ENCODE results near the gene CPT1A. TPM values are rescaled to one million over a fixed set of nuclear protein-coding genes. Genes with fewer than 3 reads are reported as not detected.

The CPT1A gene
- polyA plus RNA-seq (2012; rRNA removed): 22.5 and 31.2 TPM in 2 replicates
- 20.9 and 27.0 TPM in 2 replicates for polyA plus RNA-seq (2012; cell fraction: cytosol; rRNA removed)
- 42.4 and 46.7 TPM in 2 replicates for polyA plus RNA-seq (2012; cell fraction: nucleus; rRNA removed)

DNA sequence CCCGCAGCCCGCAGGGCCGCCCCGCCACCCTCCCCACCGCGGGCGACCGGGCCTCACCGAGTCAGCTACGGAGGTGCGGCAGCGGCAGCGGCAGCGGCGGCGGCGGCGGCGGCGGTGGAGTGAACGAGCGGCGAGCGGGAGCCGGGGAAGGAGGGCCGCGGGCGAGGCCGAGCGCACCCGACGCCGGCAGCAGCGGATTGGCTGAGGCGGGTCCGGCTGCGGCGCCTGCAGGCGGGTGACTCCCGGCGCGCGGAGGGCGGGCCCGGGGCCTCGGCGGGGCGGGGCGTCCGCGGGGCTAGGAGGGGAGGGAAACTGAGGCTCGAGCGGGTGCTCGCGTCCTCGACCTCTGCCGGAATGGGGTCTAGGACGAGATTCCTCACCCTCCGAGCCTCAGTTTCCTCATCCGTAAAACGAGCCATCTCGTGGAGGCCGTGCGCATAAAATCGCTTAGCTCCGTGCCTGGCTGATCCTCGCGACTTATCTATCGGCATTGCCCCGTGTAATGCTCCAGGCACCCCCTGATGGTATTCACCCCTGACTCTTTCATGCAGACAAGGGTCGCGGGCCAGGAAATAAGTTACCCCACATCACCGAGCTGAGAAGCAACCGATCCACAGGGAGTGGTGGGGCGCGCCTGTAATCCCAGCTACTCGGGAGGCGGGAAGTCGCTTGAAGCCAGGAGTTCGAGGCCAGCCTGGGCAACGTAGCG, at the start of gene CPT1A:
Gene CPT1A (minus strand): TSS at position 199 of the 709 bp plus-strand sequence. CDS start 26,442 bp downstream, outside the sequence.
- CTCF ChIA-PET: interaction anchor here (0.9 to 2.4 kb wide), 3 partner anchors 14 to 49 kb away, joined by 3 to 12 read pairs (median 3); no protein-coding TSS in a partner anchor
- 42% methylated on average over 25 of the region's 82 CpGs for WGBS (ENCODE audit: low lambda C conversion rate)

GRCh38 chr11:68890490-68891231, 48.9 kb upstream of the CPT1A start:
- Histone ChIP-seq H3K4me3 (ENCODE audit: low read depth in 2 of 2, low read length in 1 of 2) (peak overlapping the region in 1 of 2 experiments; percentile 19; a peak in 2 of 4 replicates), H3K9me2 (no peaks in the 10 kb centered on the region), H4K20me1 (ENCODE audit: insufficient read depth) (peaks cover 18% of the 10 kb centered on the region), H3K36me3 (replicated peaks in 1 of 2; ENCODE audit: control insufficient read depth in 1 of 2, insufficient read depth in 2 of 2, low read length in 1 of 2) (peaks cover 18 to 20% of the 10 kb centered on the region in 2 experiments), H3K4me2 (peak overlapping the region; percentile 73), H3K27me3 (ENCODE audit: insufficient read depth) (no peaks in the 10 kb centered on the region), H3K27ac (ENCODE audit: low read depth in 2 of 2, low read length in 1 of 2) (peak overlapping the region; percentile 83 to 90), H3K9me3 (no peaks in the 10 kb centered on the region), H3F3A (replicated peaks; ENCODE audit: insufficient read depth) (peaks cover 17% of the 10 kb centered on the region), H3K79me2 (ENCODE audit: insufficient read depth) (no peaks in the 10 kb centered on the region), H2AFZ (ENCODE audit: low read depth) (no peak overlapping the region), H3K9ac (no peak overlapping the region), H3K4me1 (ENCODE audit: control insufficient read depth in 1 of 2, insufficient read depth in 2 of 2, low read depth in 1 of 2, low read length in 1 of 2) (peaks cover 25 to 33% of the 10 kb centered on the region in 2 experiments)
- TF ChIP-seq NFIC (IDR thresholded peaks at IDR 0.05; ENCODE audit: borderline replicate concordance) (peak; percentile 81), MXI1 (IDR thresholded peaks at IDR 0.05; ENCODE audit: low read depth, low read length) (peak; percentile 99), SIN3A (IDR thresholded peaks at IDR 0.05; ENCODE audit: borderline replicate concordance, low read depth, low read length) (peak; percentile 54; the same call in 1 of the 2 replicates), CHD2 (IDR thresholded peaks at IDR 0.05; ENCODE audit: low read length, partially characterized antibody) (peak; percentile 50), EP300 (IDR thresholded peaks at IDR 0.05; ENCODE audit: borderline replicate concordance in 1 of 2, low read depth in 1 of 2, low read length in 1 of 2) (peak in 1 of 2 experiments; percentile 73; a peak in 2 of 4 replicates), MAX (IDR thresholded peaks at IDR 0.05; ENCODE audit: low read depth) (peak; percentile 56; the same call in 1 of the 2 replicates), RCOR1 (IDR thresholded peaks at IDR 0.05; ENCODE audit: low read length) (peak; percentile 88), ELF1 (IDR thresholded peaks at IDR 0.05) (0 out of 2 replicates have a peak, but pooled peaks have one; percentile 30), RXRA (IDR thresholded peaks at IDR 0.05; ENCODE audit: borderline replicate concordance, low read depth) (no peak), YY1 (IDR thresholded peaks at IDR 0.05; ENCODE audit: low read depth) (no peak), FOXJ3 (CRISPR knock-in tag; IDR thresholded peaks at IDR 0.05) (peak; percentile 82), RAD21 (IDR thresholded peaks at IDR 0.05; ENCODE audit: low read length) (peak; percentile 41), GATA2 (CRISPR knock-in tag; IDR thresholded peaks at IDR 0.05) (no peak; the same call in 1 of the 2 replicates), TCF12 (IDR thresholded peaks at IDR 0.05) (peak; percentile 75)
- TF ChIP-seq, protein P1, sequence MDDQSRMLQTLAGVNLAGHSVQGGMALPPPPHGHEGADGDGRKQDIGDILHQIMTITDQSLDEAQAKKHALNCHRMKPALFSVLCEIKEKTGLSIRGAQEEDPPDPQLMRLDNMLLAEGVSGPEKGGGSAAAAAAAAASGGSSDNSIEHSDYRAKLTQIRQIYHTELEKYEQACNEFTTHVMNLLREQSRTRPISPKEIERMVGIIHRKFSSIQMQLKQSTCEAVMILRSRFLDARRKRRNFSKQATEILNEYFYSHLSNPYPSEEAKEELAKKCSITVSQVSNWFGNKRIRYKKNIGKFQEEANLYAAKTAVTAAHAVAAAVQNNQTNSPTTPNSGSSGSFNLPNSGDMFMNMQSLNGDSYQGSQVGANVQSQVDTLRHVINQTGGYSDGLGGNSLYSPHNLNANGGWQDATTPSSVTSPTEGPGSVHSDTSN (IDR thresholded peaks at IDR 0.05): peak; percentile 46
- peak; percentile 97 for DNase-seq
- 38% methylated on average over 16 of the region's 17 CpGs for WGBS (ENCODE audit: low lambda C conversion rate)
- POLR2A ChIA-PET: interaction anchor here (1.2 to 1.4 kb wide), 3 partner anchors 13 to 207 kb away, joined by 3 to 4 read pairs (median 3); partner anchors contain the start of genes IGHMBP2 and MRPL21
- CTCF ChIA-PET: interaction anchor here (0.7 to 3.0 kb wide), 43 partner anchors 10 to 752 kb away, joined by 3 to 16 read pairs (median 4); partner anchors contain the start of genes CPT1A, MRGPRF and TPCN2

More for the DNA sequence above, at the start of gene CPT1A:
- H3K9me3 ChIP-seq: no peaks in the 10 kb centered on the region
- H3K36me3 ChIP-seq (replicated peaks in 1 of 2; ENCODE audit: control insufficient read depth in 1 of 2, insufficient read depth in 2 of 2, low read length in 1 of 2): no peaks in the 10 kb centered on the region
- peak; percentile 94 for DNase-seq
- peak within 1 kb of the TSS; percentile 84 for H2AFZ ChIP-seq (ENCODE audit: low read depth)
- H3K4me2 ChIP-seq: peak within 1 kb of the TSS; percentile 87
- H3K27me3 ChIP-seq (ENCODE audit: insufficient read depth): no peaks in the 10 kb centered on the region
- TF ChIP-seq RXRA (IDR thresholded peaks at IDR 0.05; ENCODE audit: borderline replicate concordance, low read depth): no peak
- 0 out of 2 replicates have a peak, but pooled peaks have one; percentile 26 for TF ChIP-seq MAX (IDR thresholded peaks at IDR 0.05; ENCODE audit: low read depth)
- H3F3A ChIP-seq (replicated peaks; ENCODE audit: insufficient read depth): peaks cover 34% of the 10 kb centered on the region
- H3K27ac ChIP-seq (ENCODE audit: low read depth in 2 of 2, low read length in 1 of 2): peak within 1 kb of the TSS; percentile 98
- H3K79me2 ChIP-seq (ENCODE audit: insufficient read depth): peaks cover 36% of the 10 kb centered on the region
- POLR2A ChIA-PET: no interaction called here
- peak within 1 kb of the TSS; percentile 76; the same call in 1 of the 2 replicates for H3K9ac ChIP-seq
- H3K4me1 ChIP-seq (ENCODE audit: control insufficient read depth in 1 of 2, insufficient read depth in 2 of 2, low read depth in 1 of 2, low read length in 1 of 2): peaks cover 20 to 23% of the 10 kb centered on the region in 2 experiments
- peak within 1 kb of the TSS; percentile 81 to 82 for H3K4me3 ChIP-seq (ENCODE audit: low read depth in 2 of 2, low read length in 1 of 2)
- H3K9me2 ChIP-seq: no peaks in the 10 kb centered on the region
- no peaks in the 10 kb centered on the region for H4K20me1 ChIP-seq (ENCODE audit: insufficient read depth)

Data from SK-N-SH (cell line).